Caco-2 (cell line): Measurements from ENCODE around the gene GOLGA8B. TPM values are rescaled to one million over a fixed set of nuclear protein-coding genes. Genes with fewer than 3 reads are reported as not detected.

ENCODE experiments used
- BruUV-seq: library from RNA; stranded (reverse); fragments of 400-500 nt; replicated peaks from 2 replicates; lab custom pipeline; 2021; lab: Mats Ljungman, UMichigan
- CTCF ChIA-PET: fragments of 300-600 bp; sonication (Branson Sonifier 250); formaldehyde crosslinking; loops from one replicate; lab custom pipeline; 2022; ENCODE audit warnings: antibody characterized with exemption; lab: Charles Lee
- POLR2A ChIA-PET: fragments of 300-600 bp; sonication (Branson Sonifier 250); formaldehyde crosslinking; loops from one replicate; lab custom pipeline; 2022; ENCODE audit warnings: antibody characterized with exemption; lab: Charles Lee
- DNase-seq, 2 experiments: peaks; one replicate each; pipeline versions ENCODE4 v3.0.0 to v3.0.0-alpha.2; 2020 to 2022
- H3K27me3 ChIP-seq: replicated peaks from 2 replicates; pipeline ENCODE4 v1.6.0; 2011; ENCODE audit warnings: low read length; ENCODE audit not compliant: control insufficient read depth, insufficient read depth
- H3K36me3 ChIP-seq: 2 replicates; pipeline ENCODE4 v1.5.1; 2011; ENCODE audit warnings: low read length; ENCODE audit not compliant: control insufficient read depth, insufficient read depth
- H3K4me1 ChIP-seq: fragments of 250-450 bp; sonication (Bioruptor Pico); 2 replicates; pipeline ENCODE4 v1.5.1; 2020; ENCODE audit warnings: mild to moderate bottlenecking
- H3K4me3 ChIP-seq: 2 replicates; pipeline ENCODE4 v1.5.1; 2011; ENCODE audit warnings: low read depth, mild to moderate bottlenecking, control low read depth, low read length
- H3K9me3 ChIP-seq: fragments of 250-450 bp; sonication (Bioruptor Pico); 2 replicates; pipeline ENCODE4 v1.5.1; 2020; ENCODE audit warnings: mild to moderate bottlenecking, moderate library complexity
- H3K27ac Mint-ChIP-seq: one replicate; pipeline ENCODE4 v1.8.0; 2022; ENCODE audit warnings: mixed read lengths; ENCODE audit not compliant: unreplicated experiment
- H3K27me3 Mint-ChIP-seq: one replicate; pipeline ENCODE4 v1.8.0; 2022; ENCODE audit warnings: mixed read lengths; ENCODE audit not compliant: insufficient read depth, unreplicated experiment
- H3K36me3 Mint-ChIP-seq: one replicate; pipeline ENCODE4 v1.8.0; 2022; ENCODE audit warnings: mild to moderate bottlenecking, mixed read lengths; ENCODE audit not compliant: insufficient read depth, unreplicated experiment
- H3K4me1 Mint-ChIP-seq: one replicate; pipeline ENCODE4 v1.8.0; 2022; ENCODE audit warnings: low read depth, mixed read lengths; ENCODE audit not compliant: unreplicated experiment
- H3K4me3 Mint-ChIP-seq: one replicate; pipeline ENCODE4 v1.8.0; 2022; ENCODE audit warnings: mild to moderate bottlenecking, moderate library complexity, mixed read lengths; ENCODE audit not compliant: unreplicated experiment
- H3K9me3 Mint-ChIP-seq: one replicate; pipeline ENCODE4 v1.8.0; 2022; ENCODE audit warnings: mixed read lengths; ENCODE audit not compliant: unreplicated experiment
- intact Hi-C: fragments of 100-400 bp; cut with micrococcal nuclease; formaldehyde crosslinking; loops from one replicate; pipeline ENCODE4 v1.10.0; 2022; ENCODE audit not compliant: unreplicated experiment
- total RNA-seq: library from RNA; stranded (reverse); gene quantifications from 2 replicates; pipeline ENCODE4 v1.2.3, GENCODE V29; 2022
- TF ChIP-seq, protein P1 (sequence below), 2 experiments: fragments of 200-600 bp in 1 of 2; IDR thresholded peaks; 1 replicate in 1 of 2; 2 replicates in 1 of 2; pipeline versions ENCODE4 v1.5.1 to v1.8.0; 2011 to 2022; ENCODE audit warnings: antibody characterized with exemption in 1 of 2, control low read depth in 1 of 2, inconsistent platforms in 1 of 2, low read depth in 1 of 2, low read length in 1 of 2, mild to moderate bottlenecking in 1 of 2, moderate library complexity in 1 of 2; ENCODE audit not compliant: insufficient read depth in 1 of 2, severe bottlenecking in 1 of 2, unreplicated experiment in 1 of 2

Gene GOLGA8B
- total RNA-seq, 1 experiment from 2014 or later: 52.3 TPM

DNA sequence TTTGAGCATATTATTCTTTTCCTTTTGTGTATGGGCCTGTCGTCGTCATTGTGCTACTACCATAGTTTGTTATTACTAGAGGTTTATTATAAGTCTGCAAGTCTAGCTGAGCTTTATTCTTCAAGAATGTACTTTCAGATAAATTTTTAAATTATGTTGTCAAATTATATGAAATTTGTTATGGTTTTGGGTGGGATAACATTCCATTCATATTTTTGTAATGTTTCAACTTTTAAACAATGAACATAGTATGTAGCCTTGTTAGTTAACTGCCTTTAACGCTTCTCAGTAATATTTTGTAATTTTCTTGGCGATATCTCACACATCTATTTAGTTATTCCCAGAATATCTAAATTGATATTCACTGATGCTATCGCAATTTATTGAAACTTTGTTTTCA lies 41.6 kb upstream of the GOLGA8B start:
- Mint-ChIP-seq H3K36me3 (no peaks in the 10 kb centered on the region), H3K4me3 (no peak overlapping the region), H3K27ac (no peak overlapping the region), H3K4me1 (no peaks in the 10 kb centered on the region), H3K27me3 (peaks cover 3% of the 10 kb centered on the region), H3K9me3 (no peaks in the 10 kb centered on the region)
- TF ChIP-seq, protein P1, sequence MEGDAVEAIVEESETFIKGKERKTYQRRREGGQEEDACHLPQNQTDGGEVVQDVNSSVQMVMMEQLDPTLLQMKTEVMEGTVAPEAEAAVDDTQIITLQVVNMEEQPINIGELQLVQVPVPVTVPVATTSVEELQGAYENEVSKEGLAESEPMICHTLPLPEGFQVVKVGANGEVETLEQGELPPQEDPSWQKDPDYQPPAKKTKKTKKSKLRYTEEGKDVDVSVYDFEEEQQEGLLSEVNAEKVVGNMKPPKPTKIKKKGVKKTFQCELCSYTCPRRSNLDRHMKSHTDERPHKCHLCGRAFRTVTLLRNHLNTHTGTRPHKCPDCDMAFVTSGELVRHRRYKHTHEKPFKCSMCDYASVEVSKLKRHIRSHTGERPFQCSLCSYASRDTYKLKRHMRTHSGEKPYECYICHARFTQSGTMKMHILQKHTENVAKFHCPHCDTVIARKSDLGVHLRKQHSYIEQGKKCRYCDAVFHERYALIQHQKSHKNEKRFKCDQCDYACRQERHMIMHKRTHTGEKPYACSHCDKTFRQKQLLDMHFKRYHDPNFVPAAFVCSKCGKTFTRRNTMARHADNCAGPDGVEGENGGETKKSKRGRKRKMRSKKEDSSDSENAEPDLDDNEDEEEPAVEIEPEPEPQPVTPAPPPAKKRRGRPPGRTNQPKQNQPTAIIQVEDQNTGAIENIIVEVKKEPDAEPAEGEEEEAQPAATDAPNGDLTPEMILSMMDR (IDR thresholded peaks at IDR 0.05; ENCODE audit: insufficient read depth in 1 of 2, low read depth in 1 of 2, low read length in 1 of 2, severe bottlenecking in 1 of 2, unreplicated experiment in 1 of 2): no peak
- Histone ChIP-seq H3K4me1 (no peaks in the 10 kb centered on the region), H3K27me3 (no peaks in the 10 kb centered on the region), H3K4me3 (no peak overlapping the region), H3K9me3 (no peaks in the 10 kb centered on the region), H3K36me3 (no peaks in the 10 kb centered on the region)
- ChIA-PET POLR2A (no interaction called here), CTCF (no interaction called here)
- DNase-seq: no peak
- BruUV-seq: no TSS peak
- intact Hi-C loops: no loop called here

DNA sequence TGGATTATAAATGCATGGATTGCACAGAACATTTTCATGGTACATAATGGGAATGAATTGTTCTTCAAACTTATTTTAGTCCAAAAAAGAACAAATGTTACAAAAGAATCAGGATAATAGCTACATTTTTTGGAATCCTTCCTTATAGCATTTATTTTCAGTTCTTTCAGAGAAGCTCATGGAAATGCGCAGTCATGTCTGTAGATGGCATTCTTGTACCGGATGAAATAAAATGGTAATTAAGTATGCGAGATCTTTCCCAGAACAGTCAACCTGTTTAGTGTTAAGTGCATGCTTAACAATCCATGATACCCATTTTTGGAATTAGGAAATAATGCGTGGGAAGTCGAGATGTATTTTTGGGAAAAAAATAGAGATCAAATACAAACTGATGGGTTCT lies 38.2 kb upstream of the GOLGA8B start:
- H3K27ac Mint-ChIP-seq: no peak overlapping the region
- POLR2A ChIA-PET: no interaction called here
- BruUV-seq: no TSS peak
- no peaks in the 10 kb centered on the region for H3K36me3 Mint-ChIP-seq
- Histone ChIP-seq H3K4me3 (no peak overlapping the region), H3K4me1 (no peaks in the 10 kb centered on the region), H3K27me3 (no peaks in the 10 kb centered on the region), H3K9me3 (no peaks in the 10 kb centered on the region), H3K36me3 (no peaks in the 10 kb centered on the region)
- H3K9me3 Mint-ChIP-seq: no peaks in the 10 kb centered on the region
- DNase-seq: no peak
- peaks cover 13% of the 10 kb centered on the region for H3K27me3 Mint-ChIP-seq
- intact Hi-C loops: loop anchor here (2.0 kb wide), 1 partner anchor 299 kb away; no protein-coding TSS in a partner anchor
- no peaks in the 10 kb centered on the region for H3K4me1 Mint-ChIP-seq
- no peak overlapping the region for H3K4me3 Mint-ChIP-seq
- CTCF ChIA-PET: interaction anchor here (0.8 to 0.9 kb wide), 2 partner anchors 86 to 348 kb away, joined by 3 read pairs; partner anchors contain the start of gene AQR
- TF ChIP-seq, protein P1 (IDR thresholded peaks at IDR 0.05; ENCODE audit: insufficient read depth in 1 of 2, low read depth in 1 of 2, low read length in 1 of 2, severe bottlenecking in 1 of 2, unreplicated experiment in 1 of 2): no peak

DNA sequence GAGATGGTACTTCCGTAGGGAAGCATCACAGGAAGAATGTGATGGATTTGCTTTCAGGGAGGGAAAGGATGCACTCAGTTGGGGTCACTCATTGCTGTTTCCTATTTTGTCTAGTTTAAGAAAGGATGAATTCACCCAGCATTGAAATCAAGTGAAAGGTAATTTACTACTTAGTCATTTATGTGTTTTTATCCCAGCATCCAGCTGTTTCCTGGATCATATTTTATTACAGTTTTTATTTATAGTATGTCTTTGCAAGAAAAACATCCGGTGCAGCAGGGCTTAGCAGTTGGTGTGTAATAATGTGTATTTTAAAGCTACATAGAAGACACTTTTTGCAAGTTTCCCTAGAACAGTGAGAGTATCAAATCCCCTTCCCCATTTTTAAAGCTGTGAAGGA lies 37.4 kb upstream of the GOLGA8B start:
- intact Hi-C loops: loop anchor here (2.0 kb wide), 1 partner anchor 300 kb away; no protein-coding TSS in a partner anchor
- Mint-ChIP-seq H3K4me1 (no peaks in the 10 kb centered on the region), H3K9me3 (no peaks in the 10 kb centered on the region), H3K36me3 (no peaks in the 10 kb centered on the region), H3K4me3 (no peak overlapping the region), H3K27me3 (peaks cover 14% of the 10 kb centered on the region), H3K27ac (no peak overlapping the region)
- no TSS peak for BruUV-seq
- H3K36me3 ChIP-seq: no peaks in the 10 kb centered on the region
- no peaks in the 10 kb centered on the region for H3K4me1 ChIP-seq
- CTCF ChIA-PET: interaction anchor here (0.8 kb wide), 1 partner anchor 349 kb away, joined by 3 read pairs; the partner anchor contains the start of gene AQR
- H3K4me3 ChIP-seq: no peak overlapping the region
- H3K27me3 ChIP-seq: no peaks in the 10 kb centered on the region
- POLR2A ChIA-PET: no interaction called here
- TF ChIP-seq, protein P1 (IDR thresholded peaks at IDR 0.05; ENCODE audit: insufficient read depth in 1 of 2, low read depth in 1 of 2, low read length in 1 of 2, severe bottlenecking in 1 of 2, unreplicated experiment in 1 of 2): no peak
- DNase-seq: no peak
- no peaks in the 10 kb centered on the region for H3K9me3 ChIP-seq
